HL-60 (cell line): ENCODE results near the gene ZBTB1.

Source experiments
- DNase-seq, 2 experiments: peaks; one replicate each; pipeline ENCODE4 v3.0.0-alpha.2; 2010 to 2020; ENCODE audit warnings: low read depth in 1 of 2, low spot score in 1 of 2
- H3K27ac ChIP-seq: fragments of 250-450 bp; sonication (Bioruptor Pico); replicated peaks from 2 replicates; pipeline ENCODE4 v1.5.1; 2020; ENCODE audit warnings: mild to moderate bottlenecking, moderate library complexity
- H3K27me3 ChIP-seq: fragments of 250-450 bp; sonication (Bioruptor Pico); 2 replicates; pipeline ENCODE4 v1.5.1; 2021; ENCODE audit warnings: mild to moderate bottlenecking, moderate library complexity; ENCODE audit not compliant: insufficient read depth, poor library complexity, severe bottlenecking
- H3K4me3 ChIP-seq: replicated peaks from 2 replicates; pipeline ENCODE4 v1.5.1; 2011; ENCODE audit warnings: mild to moderate bottlenecking, control low read depth, low read length; ENCODE audit not compliant: insufficient read depth
- CTCF ChIP-seq: IDR thresholded peaks from one replicate; pipeline ENCODE4 v1.5.1; 2011; ENCODE audit warnings: low read length, control low read depth, inconsistent platforms; ENCODE audit not compliant: insufficient read depth
- GABPA ChIP-seq: IDR thresholded peaks from 2 replicates; pipeline ENCODE4 v1.6.1; 2012; ENCODE audit warnings: low read depth
- POLR2AphosphoS5 ChIP-seq: IDR thresholded peaks from 2 replicates; pipeline ENCODE4 v1.6.1; 2012; ENCODE audit warnings: low read depth
- SPI1 ChIP-seq: IDR thresholded peaks from 2 replicates; pipeline ENCODE4 v1.6.1; 2012; ENCODE audit warnings: low read depth, mild to moderate bottlenecking, borderline replicate concordance
- TF ChIP-seq, protein P1 (sequence below): IDR thresholded peaks from 2 replicates; pipeline ENCODE4 v1.6.1; 2012; ENCODE audit warnings: low read depth; ENCODE audit not compliant: insufficient replicate concordance

Gene ZBTB1

DNA sequence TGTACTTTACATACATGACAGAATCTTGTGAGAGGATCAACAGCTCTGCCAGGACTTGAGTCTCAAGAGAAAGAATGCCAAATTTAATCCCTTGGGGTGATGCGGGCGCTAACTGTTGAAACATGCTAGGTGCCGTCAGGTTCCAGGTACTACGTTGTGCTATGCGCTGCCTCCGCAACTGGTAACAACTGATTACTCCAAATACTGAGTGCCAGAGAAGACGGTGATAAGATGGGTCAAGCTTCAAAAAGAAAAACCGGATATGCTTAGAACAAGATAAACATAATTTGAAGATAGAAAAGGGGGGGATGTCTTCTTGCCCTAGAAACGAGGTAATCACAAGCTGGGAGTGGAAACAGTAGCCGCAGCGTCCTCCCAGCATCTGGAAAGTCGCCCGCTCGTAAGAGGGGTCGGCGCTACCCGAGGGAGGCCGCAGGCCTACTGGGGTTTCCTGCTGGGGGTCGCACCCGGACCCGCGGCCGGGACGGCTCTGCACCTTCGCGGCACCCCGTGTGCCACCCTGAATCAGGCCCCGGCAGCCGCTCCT is 1.6 kb upstream of the ZBTB1 start:
- TF ChIP-seq, protein P1, sequence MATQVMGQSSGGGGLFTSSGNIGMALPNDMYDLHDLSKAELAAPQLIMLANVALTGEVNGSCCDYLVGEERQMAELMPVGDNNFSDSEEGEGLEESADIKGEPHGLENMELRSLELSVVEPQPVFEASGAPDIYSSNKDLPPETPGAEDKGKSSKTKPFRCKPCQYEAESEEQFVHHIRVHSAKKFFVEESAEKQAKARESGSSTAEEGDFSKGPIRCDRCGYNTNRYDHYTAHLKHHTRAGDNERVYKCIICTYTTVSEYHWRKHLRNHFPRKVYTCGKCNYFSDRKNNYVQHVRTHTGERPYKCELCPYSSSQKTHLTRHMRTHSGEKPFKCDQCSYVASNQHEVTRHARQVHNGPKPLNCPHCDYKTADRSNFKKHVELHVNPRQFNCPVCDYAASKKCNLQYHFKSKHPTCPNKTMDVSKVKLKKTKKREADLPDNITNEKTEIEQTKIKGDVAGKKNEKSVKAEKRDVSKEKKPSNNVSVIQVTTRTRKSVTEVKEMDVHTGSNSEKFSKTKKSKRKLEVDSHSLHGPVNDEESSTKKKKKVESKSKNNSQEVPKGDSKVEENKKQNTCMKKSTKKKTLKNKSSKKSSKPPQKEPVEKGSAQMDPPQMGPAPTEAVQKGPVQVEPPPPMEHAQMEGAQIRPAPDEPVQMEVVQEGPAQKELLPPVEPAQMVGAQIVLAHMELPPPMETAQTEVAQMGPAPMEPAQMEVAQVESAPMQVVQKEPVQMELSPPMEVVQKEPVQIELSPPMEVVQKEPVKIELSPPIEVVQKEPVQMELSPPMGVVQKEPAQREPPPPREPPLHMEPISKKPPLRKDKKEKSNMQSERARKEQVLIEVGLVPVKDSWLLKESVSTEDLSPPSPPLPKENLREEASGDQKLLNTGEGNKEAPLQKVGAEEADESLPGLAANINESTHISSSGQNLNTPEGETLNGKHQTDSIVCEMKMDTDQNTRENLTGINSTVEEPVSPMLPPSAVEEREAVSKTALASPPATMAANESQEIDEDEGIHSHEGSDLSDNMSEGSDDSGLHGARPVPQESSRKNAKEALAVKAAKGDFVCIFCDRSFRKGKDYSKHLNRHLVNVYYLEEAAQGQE: no peak
- TF ChIP-seq POLR2AphosphoS5: no peak
- no peak for TF ChIP-seq SPI1
- no peak for TF ChIP-seq CTCF
- TF ChIP-seq GABPA: no peak
- H3K27ac ChIP-seq: peak overlapping the region; percentile 98
- DNase-seq: no peak
- H3K4me3 ChIP-seq: peak overlapping the region; percentile 62
- H3K27me3 ChIP-seq: no peaks in the 10 kb centered on the region

- Histone ChIP-seq H3K27ac (peak within 1 kb of the TSS; percentile 98), H3K4me3 (peak within 1 kb of the TSS; percentile 62), H3K27me3 (no peaks in the 10 kb centered on the region)
- TF ChIP-seq POLR2AphosphoS5: peak; percentile 68
- TF ChIP-seq SPI1: no peak
- DNase-seq: peak; percentile 68 to 79
Observed at GRCh38 chr14:64503434-64504309, 898 bp upstream of the ZBTB1 start, which contains the start of gene ZBTB25. ZBTB25 (minus strand) TSS chr14:64503838; CDS start chr14:64490533, 13,305 bp downstream.

GRCh38 chr14:64504897-64505794 is 576 bp downstream of the ZBTB1 start:
- TF ChIP-seq SPI1 (peak; percentile 66; the same call in 1 of the 2 replicates), POLR2AphosphoS5 (no peak)
- peak; percentile 36 to 81 for DNase-seq
- no peaks in the 10 kb centered on the region for H3K27me3 ChIP-seq
- H3K4me3 ChIP-seq: peak overlapping the region; percentile 55
- peak overlapping the region; percentile 98 for H3K27ac ChIP-seq

- no peak for DNase-seq
- Histone ChIP-seq H3K4me3 (no peak overlapping the region), H3K27ac (no peak overlapping the region), H3K27me3 (no peaks in the 10 kb centered on the region)
- no peak for TF ChIP-seq CTCF
- no peak for TF ChIP-seq GABPA
- TF ChIP-seq, protein P1: no peak
- TF ChIP-seq POLR2AphosphoS5: no peak
- no peak for TF ChIP-seq SPI1
Observed at GRCh38 chr14:64506721-64507120, 2.2 kb downstream of the ZBTB1 start.
